Natural killer cell (primary cell): ENCODE results near the gene ZFP92. TPM values are rescaled to one million over a fixed set of nuclear protein-coding genes. Genes with fewer than 3 reads are reported as not detected.
A peak's percentile ranks its signal among the peaks of the same experiment; 100 is the strongest.

Experiments used
- ATAC-seq, 3 donors: fragments of 150-1000 bp in 2 of 3; fragments of 200-7000 bp in 1 of 3; cut with Tn5 transposase; 1 replicate in 1 of 3; 2 replicates in 2 of 3; pipeline ENCODE4 v1.10.0; 2021; ENCODE audit warnings: mild to moderate bottlenecking in 2 of 3, moderate library complexity in 2 of 3
- DNase-seq, 2 donors: peaks; one replicate each; pipeline versions ENCODE4 v3.0.0 to v3.0.0-alpha.2; 2013 to 2021; ENCODE audit warnings: mixed read lengths in 1 of 2
- H3K27ac ChIP-seq: one replicate; pipeline ENCODE4 v1.5.1; 2013; ENCODE audit warnings: mild to moderate bottlenecking, low read length
- H3K27me3 ChIP-seq: one replicate; pipeline ENCODE4 v1.6.1; 2013; ENCODE audit warnings: low read length; ENCODE audit not compliant: control insufficient read depth, insufficient read depth
- H3K36me3 ChIP-seq: one replicate; pipeline ENCODE4 v1.6.1; 2013; ENCODE audit warnings: low read length; ENCODE audit not compliant: control insufficient read depth, insufficient read depth
- H3K4me1 ChIP-seq: one replicate; pipeline ENCODE4 v1.6.1; 2013; ENCODE audit warnings: low read length; ENCODE audit not compliant: control insufficient read depth, insufficient read depth
- H3K4me3 ChIP-seq: one replicate; pipeline ENCODE4 v1.5.1; 2013; ENCODE audit warnings: low read length
- H3K9me3 ChIP-seq: one replicate; pipeline ENCODE4 v1.6.1; 2013; ENCODE audit warnings: low read length; ENCODE audit not compliant: control insufficient read depth, insufficient read depth
- H3K27ac Mint-ChIP-seq, 2 donors: one replicate each; pipeline ENCODE4 v1.8.0; 2022; ENCODE audit warnings: mild to moderate bottlenecking in 2 of 2, mixed read lengths in 2 of 2, moderate library complexity in 1 of 2
- H3K27me3 Mint-ChIP-seq, 2 donors: one replicate each; pipeline ENCODE4 v1.8.0; 2022; ENCODE audit warnings: low read depth in 2 of 2, mixed read lengths in 2 of 2
- H3K36me3 Mint-ChIP-seq: one replicate; pipeline ENCODE4 v1.8.0; 2022; ENCODE audit warnings: mixed read lengths
- H3K4me1 Mint-ChIP-seq, 2 donors: one replicate each; pipeline ENCODE4 v1.8.0; 2022; ENCODE audit warnings: mixed read lengths in 2 of 2
- H3K4me3 Mint-ChIP-seq: one replicate; pipeline ENCODE4 v1.8.0; 2022; ENCODE audit warnings: mild to moderate bottlenecking, moderate library complexity, mixed read lengths
- H3K9me3 Mint-ChIP-seq, 2 donors: one replicate each; pipeline ENCODE4 v1.8.0; 2022; ENCODE audit warnings: mixed read lengths in 2 of 2
- WGBS: methylation state at CpG from one replicate; pipeline ENCODE4 v1.1.7; 2013; ENCODE audit warnings: missing lambda C conversion rate; ENCODE audit not compliant: insufficient coverage; 5-methylcytosine and 5-hydroxymethylcytosine counted together
- intact Hi-C: fragments of 100-400 bp; cut with micrococcal nuclease; formaldehyde crosslinking; loops from one replicate; pipeline ENCODE4 v1.14.2; 2022
- total RNA-seq, 4 donors: library from RNA; stranded (reverse); fragments of 120-200 nt in 1 of 4; gene quantifications; one replicate each; pipeline versions ENCODE4 v1.2.3 to v1.2.4, GENCODE V29; 2013 to 2022
- TF ChIP-seq, protein P1 (sequence below): fragments of 200-600 bp; IDR thresholded peaks from one replicate; pipeline ENCODE4 v1.8.0; 2022; ENCODE audit warnings: antibody characterized with exemption

The ZFP92 gene
- total RNA-seq, 3 donors from 2014 or later (not counting 1 experiment from before 2014, with no cell fraction given), result 1.6 to 3.3 (median 2.9) TPM

- Histone ChIP-seq H3K36me3 (no peaks in the 10 kb centered on the region), H3K9me3 (no peaks in the 10 kb centered on the region), H3K4me3 (no peak overlapping the region), H3K27ac (no peak overlapping the region), H3K27me3 (no peaks in the 10 kb centered on the region), H3K4me1 (no peaks in the 10 kb centered on the region)
- DNase-seq (no peak), ATAC-seq (no peak)
- Mint-ChIP-seq H3K4me3 (no peak overlapping the region), H3K9me3 (no peaks in the 10 kb centered on the region), H3K27ac (no peak overlapping the region), H3K36me3 (no peaks in the 10 kb centered on the region), H3K27me3 (peaks cover 0 to 4% of the 10 kb centered on the region in 2 donors), H3K4me1 (peaks cover 0 to 5% of the 10 kb centered on the region in 2 donors)
- intact Hi-C loops, result no loop called here
- WGBS, result 93% methylated on average over 27 of the region's 27 CpGs
- TF ChIP-seq, protein P1, sequence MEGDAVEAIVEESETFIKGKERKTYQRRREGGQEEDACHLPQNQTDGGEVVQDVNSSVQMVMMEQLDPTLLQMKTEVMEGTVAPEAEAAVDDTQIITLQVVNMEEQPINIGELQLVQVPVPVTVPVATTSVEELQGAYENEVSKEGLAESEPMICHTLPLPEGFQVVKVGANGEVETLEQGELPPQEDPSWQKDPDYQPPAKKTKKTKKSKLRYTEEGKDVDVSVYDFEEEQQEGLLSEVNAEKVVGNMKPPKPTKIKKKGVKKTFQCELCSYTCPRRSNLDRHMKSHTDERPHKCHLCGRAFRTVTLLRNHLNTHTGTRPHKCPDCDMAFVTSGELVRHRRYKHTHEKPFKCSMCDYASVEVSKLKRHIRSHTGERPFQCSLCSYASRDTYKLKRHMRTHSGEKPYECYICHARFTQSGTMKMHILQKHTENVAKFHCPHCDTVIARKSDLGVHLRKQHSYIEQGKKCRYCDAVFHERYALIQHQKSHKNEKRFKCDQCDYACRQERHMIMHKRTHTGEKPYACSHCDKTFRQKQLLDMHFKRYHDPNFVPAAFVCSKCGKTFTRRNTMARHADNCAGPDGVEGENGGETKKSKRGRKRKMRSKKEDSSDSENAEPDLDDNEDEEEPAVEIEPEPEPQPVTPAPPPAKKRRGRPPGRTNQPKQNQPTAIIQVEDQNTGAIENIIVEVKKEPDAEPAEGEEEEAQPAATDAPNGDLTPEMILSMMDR, result no peak
Observed at GRCh38 chrX:153397256-153397960, 13.9 kb upstream of the ZFP92 start.

DNA sequence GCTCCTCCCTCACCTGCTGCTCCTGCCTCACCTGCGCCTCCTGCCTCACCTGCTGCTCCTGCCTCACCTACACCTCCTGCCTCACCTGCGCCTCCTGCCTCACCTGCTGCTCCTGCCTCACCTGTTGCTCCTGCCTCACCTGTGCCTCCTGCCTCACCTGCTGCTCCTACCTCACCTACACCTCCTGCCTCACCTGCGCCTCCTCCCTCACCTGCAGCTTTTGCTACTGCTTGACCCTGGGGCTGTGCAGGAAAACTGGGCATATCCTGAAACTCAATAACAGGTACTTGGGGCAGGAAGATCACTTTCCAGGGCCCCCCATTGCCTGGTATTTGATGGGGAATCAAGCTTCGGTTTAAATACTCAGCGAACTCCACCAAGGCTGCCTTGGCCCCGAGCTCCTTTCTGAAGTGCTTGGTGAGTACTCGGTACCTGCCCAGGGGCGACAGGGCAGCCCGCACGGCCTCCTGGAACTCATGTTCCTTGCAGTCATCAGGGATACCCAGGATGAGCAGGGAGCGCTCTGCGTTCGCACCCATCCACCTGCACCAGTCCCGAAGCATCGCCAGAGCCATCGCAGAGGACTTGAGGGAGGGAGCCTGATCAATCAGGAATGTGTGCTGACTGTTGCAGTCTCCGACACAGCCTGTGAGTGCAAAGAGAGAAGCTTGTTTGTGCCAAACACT lies 12.9 kb upstream of the ZFP92 start:
- Mint-ChIP-seq H3K36me3 (no peaks in the 10 kb centered on the region), H3K27me3 (peaks cover 4 to 7% of the 10 kb centered on the region in 2 donors)

DNA sequence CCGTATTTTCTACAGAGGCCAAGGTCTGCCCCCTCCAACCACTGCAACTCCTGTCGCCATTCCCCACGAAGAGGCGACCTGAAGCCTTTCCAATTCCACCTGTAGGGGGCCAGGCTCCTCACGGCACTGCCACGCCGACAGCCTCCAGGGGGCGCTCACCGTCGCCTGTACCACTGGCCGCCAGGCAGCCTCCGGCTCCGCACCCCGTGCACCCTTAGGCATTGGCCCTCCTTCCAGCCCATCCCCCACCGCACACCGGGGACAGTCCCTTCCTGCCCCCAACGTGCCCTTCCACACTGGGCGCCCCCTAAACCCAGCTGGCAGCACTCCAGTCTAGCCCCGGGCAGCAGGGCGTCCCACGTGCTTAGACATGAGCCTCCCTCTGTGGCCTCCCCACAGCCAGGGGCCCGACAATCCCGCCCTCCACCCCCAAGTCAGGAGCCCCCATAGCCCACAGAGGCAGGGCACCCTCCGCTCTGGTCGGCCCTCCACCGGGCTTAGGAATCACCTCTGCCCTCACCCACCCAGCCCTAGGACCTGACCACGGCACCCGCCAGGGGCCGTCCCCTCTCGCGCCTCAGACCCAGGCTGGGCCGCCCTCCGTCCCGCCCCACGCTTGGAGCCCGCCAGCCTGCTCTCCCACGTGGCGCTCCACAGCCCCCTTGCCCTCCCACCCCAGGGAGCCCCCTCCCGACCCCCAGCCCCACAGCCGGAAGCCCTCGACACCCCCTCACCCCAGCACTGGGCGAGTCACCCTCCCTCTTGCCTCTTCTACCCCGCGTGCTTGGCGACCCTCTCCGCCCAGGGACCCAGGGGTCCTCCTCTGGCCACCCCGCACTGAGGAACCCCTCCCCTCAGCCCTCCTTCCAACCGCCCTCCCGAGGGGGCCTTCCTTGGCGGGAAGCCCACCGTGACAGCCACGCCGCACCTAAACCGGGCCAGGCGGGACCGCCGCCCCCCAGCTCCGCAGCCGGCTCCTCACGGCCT lies 10.8 kb upstream of the ZFP92 start:
- no peaks in the 10 kb centered on the region for H3K9me3 Mint-ChIP-seq
- Histone ChIP-seq H3K27me3 (no peaks in the 10 kb centered on the region), H3K4me3 (no peak overlapping the region), H3K36me3 (no peaks in the 10 kb centered on the region), H3K4me1 (no peaks in the 10 kb centered on the region), H3K27ac (no peak overlapping the region), H3K9me3 (no peaks in the 10 kb centered on the region)
- WGBS, result 67% methylated on average over 38 of the region's 60 CpGs
- no peaks in the 10 kb centered on the region for H3K4me1 Mint-ChIP-seq
- H3K27me3 Mint-ChIP-seq, result peaks cover 4 to 7% of the 10 kb centered on the region in 2 donors
- ATAC-seq, result peak; percentile 68 to 88 (median 71)
- H3K4me3 Mint-ChIP-seq, result no peak overlapping the region
- TF ChIP-seq, protein P1, result peak; percentile 71
- DNase-seq, result peak; percentile 40 to 74
- no peak overlapping the region for H3K27ac Mint-ChIP-seq
- no peaks in the 10 kb centered on the region for H3K36me3 Mint-ChIP-seq
- intact Hi-C loops, result no loop called here

More for the DNA sequence above, 12.9 kb upstream of the ZFP92 start:
- H3K27ac ChIP-seq, result no peak overlapping the region
- H3K27me3 ChIP-seq, result no peaks in the 10 kb centered on the region
- H3K9me3 ChIP-seq, result no peaks in the 10 kb centered on the region
- no peak overlapping the region for H3K4me3 ChIP-seq
- no peaks in the 10 kb centered on the region for H3K36me3 ChIP-seq
- ATAC-seq (no peak), DNase-seq (no peak)
- intact Hi-C loops, result no loop called here
- H3K4me1 ChIP-seq, result no peaks in the 10 kb centered on the region
- Mint-ChIP-seq H3K4me1 (peaks cover 0 to 5% of the 10 kb centered on the region in 2 donors), H3K9me3 (no peaks in the 10 kb centered on the region), H3K4me3 (no peak overlapping the region), H3K27ac (no peak overlapping the region)
- 92% methylated on average over 15 of the region's 17 CpGs for WGBS
- TF ChIP-seq, protein P1, result no peak
